Panc1 (cell line): ENCODE results near the gene ARHGAP44. TPM values are rescaled to one million over a fixed set of nuclear protein-coding genes. Genes with fewer than 3 reads are reported as not detected.

Experiments
- ATAC-seq: fragments of 200-7000 bp; cut with Tn5 transposase; 2 replicates; pipeline ENCODE4 v1.9.1; 2020; ENCODE audit warnings: mild to moderate bottlenecking, moderate library complexity
- BruUV-seq: library from RNA; stranded (reverse); fragments of 400-500 nt; replicated peaks from 2 replicates; lab custom pipeline; 2021; lab: Mats Ljungman, UMichigan
- CTCF ChIA-PET: fragments of 300-600 bp; sonication (Branson Sonifier 250); formaldehyde crosslinking; loops from one replicate; lab custom pipeline; 2022; ENCODE audit warnings: antibody characterized with exemption; lab: Charles Lee
- POLR2A ChIA-PET: fragments of 300-600 bp; sonication (Branson Sonifier 250); formaldehyde crosslinking; loops from one replicate; lab custom pipeline; 2022; ENCODE audit warnings: antibody characterized with exemption; lab: Charles Lee
- DNase-seq: peaks from one replicate; pipeline ENCODE4 v3.0.0-alpha.2; 2010; ENCODE audit warnings: low read depth, low spot score
- H3K27ac ChIP-seq: 2 replicates; pipeline ENCODE4 v1.5.1; 2011; ENCODE audit warnings: mild to moderate bottlenecking, low read length, inconsistent platforms
- H3K27me3 ChIP-seq: fragments of 200-500 bp; sonication (Bioruptor generic); 2 replicates; pipeline ENCODE4 v1.6.0; 2014; ENCODE audit warnings: low read length, inconsistent platforms; ENCODE audit not compliant: control insufficient read depth, insufficient read depth
- H3K36me3 ChIP-seq: fragments of 200-500 bp; sonication (Bioruptor generic); 2 replicates; pipeline ENCODE4 v1.5.1; 2014; ENCODE audit warnings: inconsistent platforms, mild to moderate bottlenecking, low read length, moderate library complexity; ENCODE audit not compliant: control insufficient read depth, insufficient read depth
- H3K4me1 ChIP-seq: 2 replicates; pipeline ENCODE4 v1.5.1; 2011; ENCODE audit warnings: inconsistent platforms, mild to moderate bottlenecking, low read length, moderate library complexity; ENCODE audit not compliant: control insufficient read depth, insufficient read depth
- H3K4me3 ChIP-seq, 2 experiments: 2 replicates each; pipeline ENCODE4 v1.5.1; 2011 to 2012; ENCODE audit warnings: low read depth in 2 of 2, low read length in 2 of 2, mild to moderate bottlenecking in 2 of 2, inconsistent platforms in 1 of 2, moderate library complexity in 1 of 2
- H3K9me3 ChIP-seq: fragments of 200-500 bp; sonication (Bioruptor generic); 2 replicates; pipeline ENCODE4 v1.5.1; 2014; ENCODE audit warnings: low read depth, mild to moderate bottlenecking, inconsistent platforms, low read length, moderate library complexity; ENCODE audit not compliant: control insufficient read depth, insufficient read depth
- in situ Hi-C: cut with HindIII; loops from 2 replicates; pipeline ENCODE4 v1.10.0; 2016; ENCODE audit warnings: low sequenced_read_pairs, low pct_unique_long_range_greater_than_20kb
- intact Hi-C: fragments of 100-400 bp; cut with micrococcal nuclease; formaldehyde crosslinking; loops from one replicate; pipeline ENCODE4 v1.10.0; 2022; ENCODE audit not compliant: unreplicated experiment
- total RNA-seq: library from RNA; stranded (reverse); gene quantifications from one replicate; pipeline ENCODE4 v1.2.1, GENCODE V29; 2021; ENCODE audit not compliant: unreplicated experiment
- TF ChIP-seq, protein P1 (sequence below): fragments of 450-650 bp; IDR thresholded peaks from 2 replicates; pipeline ENCODE4 v1.5.1; 2017; ENCODE audit warnings: mild to moderate bottlenecking
- TF ChIP-seq, protein P2 (sequence below), 2 experiments: IDR thresholded peaks; 2 replicates each; pipeline ENCODE4 v1.6.1; 2011 to 2012; ENCODE audit warnings: low read depth in 2 of 2, control low read depth in 1 of 2, low read length in 1 of 2, mild to moderate bottlenecking in 1 of 2, moderate library complexity in 1 of 2; ENCODE audit not compliant: insufficient read depth in 1 of 2

ARHGAP44 gene
- total RNA-seq, 1 experiment from 2014 or later = 0.80 TPM

GRCh38 chr17:12743046-12743445 lies 46.3 kb upstream of the ARHGAP44 start:
- Histone ChIP-seq H3K36me3 (no peaks in the 10 kb centered on the region), H3K9me3 (no peaks in the 10 kb centered on the region), H3K27ac (no peak overlapping the region), H3K27me3 (no peaks in the 10 kb centered on the region), H3K4me1 (no peaks in the 10 kb centered on the region), H3K4me3 (no peak overlapping the region)
- ATAC-seq (no peak), DNase-seq (no peak)
- TF ChIP-seq, protein P1, sequence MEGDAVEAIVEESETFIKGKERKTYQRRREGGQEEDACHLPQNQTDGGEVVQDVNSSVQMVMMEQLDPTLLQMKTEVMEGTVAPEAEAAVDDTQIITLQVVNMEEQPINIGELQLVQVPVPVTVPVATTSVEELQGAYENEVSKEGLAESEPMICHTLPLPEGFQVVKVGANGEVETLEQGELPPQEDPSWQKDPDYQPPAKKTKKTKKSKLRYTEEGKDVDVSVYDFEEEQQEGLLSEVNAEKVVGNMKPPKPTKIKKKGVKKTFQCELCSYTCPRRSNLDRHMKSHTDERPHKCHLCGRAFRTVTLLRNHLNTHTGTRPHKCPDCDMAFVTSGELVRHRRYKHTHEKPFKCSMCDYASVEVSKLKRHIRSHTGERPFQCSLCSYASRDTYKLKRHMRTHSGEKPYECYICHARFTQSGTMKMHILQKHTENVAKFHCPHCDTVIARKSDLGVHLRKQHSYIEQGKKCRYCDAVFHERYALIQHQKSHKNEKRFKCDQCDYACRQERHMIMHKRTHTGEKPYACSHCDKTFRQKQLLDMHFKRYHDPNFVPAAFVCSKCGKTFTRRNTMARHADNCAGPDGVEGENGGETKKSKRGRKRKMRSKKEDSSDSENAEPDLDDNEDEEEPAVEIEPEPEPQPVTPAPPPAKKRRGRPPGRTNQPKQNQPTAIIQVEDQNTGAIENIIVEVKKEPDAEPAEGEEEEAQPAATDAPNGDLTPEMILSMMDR = no peak
- TF ChIP-seq, protein P2, sequence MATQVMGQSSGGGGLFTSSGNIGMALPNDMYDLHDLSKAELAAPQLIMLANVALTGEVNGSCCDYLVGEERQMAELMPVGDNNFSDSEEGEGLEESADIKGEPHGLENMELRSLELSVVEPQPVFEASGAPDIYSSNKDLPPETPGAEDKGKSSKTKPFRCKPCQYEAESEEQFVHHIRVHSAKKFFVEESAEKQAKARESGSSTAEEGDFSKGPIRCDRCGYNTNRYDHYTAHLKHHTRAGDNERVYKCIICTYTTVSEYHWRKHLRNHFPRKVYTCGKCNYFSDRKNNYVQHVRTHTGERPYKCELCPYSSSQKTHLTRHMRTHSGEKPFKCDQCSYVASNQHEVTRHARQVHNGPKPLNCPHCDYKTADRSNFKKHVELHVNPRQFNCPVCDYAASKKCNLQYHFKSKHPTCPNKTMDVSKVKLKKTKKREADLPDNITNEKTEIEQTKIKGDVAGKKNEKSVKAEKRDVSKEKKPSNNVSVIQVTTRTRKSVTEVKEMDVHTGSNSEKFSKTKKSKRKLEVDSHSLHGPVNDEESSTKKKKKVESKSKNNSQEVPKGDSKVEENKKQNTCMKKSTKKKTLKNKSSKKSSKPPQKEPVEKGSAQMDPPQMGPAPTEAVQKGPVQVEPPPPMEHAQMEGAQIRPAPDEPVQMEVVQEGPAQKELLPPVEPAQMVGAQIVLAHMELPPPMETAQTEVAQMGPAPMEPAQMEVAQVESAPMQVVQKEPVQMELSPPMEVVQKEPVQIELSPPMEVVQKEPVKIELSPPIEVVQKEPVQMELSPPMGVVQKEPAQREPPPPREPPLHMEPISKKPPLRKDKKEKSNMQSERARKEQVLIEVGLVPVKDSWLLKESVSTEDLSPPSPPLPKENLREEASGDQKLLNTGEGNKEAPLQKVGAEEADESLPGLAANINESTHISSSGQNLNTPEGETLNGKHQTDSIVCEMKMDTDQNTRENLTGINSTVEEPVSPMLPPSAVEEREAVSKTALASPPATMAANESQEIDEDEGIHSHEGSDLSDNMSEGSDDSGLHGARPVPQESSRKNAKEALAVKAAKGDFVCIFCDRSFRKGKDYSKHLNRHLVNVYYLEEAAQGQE (IDR thresholded peaks at IDR 0.05; ENCODE audit: insufficient read depth in 1 of 2, low read depth in 2 of 2, low read length in 1 of 2) = no peak
- BruUV-seq = no TSS peak
- in situ Hi-C loops (no loop called here), intact Hi-C loops (no loop called here)
- ChIA-PET CTCF (interaction anchor here (0.7 kb wide), 1 partner anchor 78 kb away, joined by 3 read pairs; no protein-coding TSS in a partner anchor), POLR2A (no interaction called here)

DNA sequence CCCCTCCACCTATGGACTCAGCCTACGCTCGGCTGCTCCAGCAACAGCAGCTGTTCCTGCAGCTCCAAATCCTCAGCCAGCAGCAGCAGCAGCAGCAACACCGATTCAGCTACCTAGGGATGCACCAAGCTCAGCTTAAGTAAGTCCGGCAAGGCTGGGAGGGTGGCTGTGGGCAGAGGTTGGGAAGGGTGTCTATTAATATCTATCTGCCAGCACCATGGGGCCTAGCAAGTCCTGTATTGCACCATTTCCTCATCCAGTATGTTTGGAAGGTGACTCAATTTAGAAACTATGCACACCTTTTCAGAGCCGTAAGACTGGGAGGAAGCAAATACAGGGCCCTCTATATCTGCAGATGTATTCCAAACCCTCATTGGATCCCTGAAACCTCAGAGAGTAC lies 45.0 kb upstream of the ARHGAP44 start:
- in situ Hi-C loops (no loop called here), intact Hi-C loops (no loop called here)
- CTCF ChIA-PET = no interaction called here

More for the DNA sequence above, 45.0 kb upstream of the ARHGAP44 start:
- Histone ChIP-seq H3K9me3 (no peaks in the 10 kb centered on the region), H3K4me1 (no peaks in the 10 kb centered on the region), H3K36me3 (no peaks in the 10 kb centered on the region), H3K4me3 (no peak overlapping the region), H3K27me3 (no peaks in the 10 kb centered on the region), H3K27ac (no peak overlapping the region)
- no TSS peak for BruUV-seq
- TF ChIP-seq, protein P2 (IDR thresholded peaks at IDR 0.05; ENCODE audit: insufficient read depth in 1 of 2, low read depth in 2 of 2, low read length in 1 of 2) = no peak
- DNase-seq (no peak), ATAC-seq (no peak)
- POLR2A ChIA-PET = no interaction called here
